ENCODE measurements around the gene HAPLN3. TPM values are rescaled to one million over a fixed set of nuclear protein-coding genes. Genes with fewer than 3 reads are reported as not detected.

HAPLN3 gene
- total RNA-seq, 4 donors from 2014 or later = 4.5 to 7.0 (median 5.1) TPM

GRCh38 chr15:88899251-88899650 is 3.9 kb upstream of the HAPLN3 start:
- H3K4me3 ChIP-seq (ENCODE audit: low read depth, poor library complexity, severe bottlenecking) = no peak overlapping the region
- no peak for TF ChIP-seq POLR2A (IDR thresholded peaks at IDR 0.05)
- no peak for TF ChIP-seq CTCF (IDR thresholded peaks at IDR 0.05)
- DNase-seq (ENCODE audit: low spot score in 2 of 2) = no peak
- intact Hi-C loops (cut with DNase I; ENCODE audit: low total_unique reads) = no loop called here
- 46 to 67% methylated on average over 9 of the region's 9 CpGs for WGBS, 2 donors

- no peak for DNase-seq (ENCODE audit: low spot score in 2 of 2)
- H3K4me3 ChIP-seq (ENCODE audit: low read depth, poor library complexity, severe bottlenecking) = no peak overlapping the region
- intact Hi-C loops (cut with DNase I; ENCODE audit: low total_unique reads) = no loop called here
- 86 to 90% methylated on average over 15 of the region's 15 CpGs for WGBS, 2 donors
- TF ChIP-seq POLR2A (IDR thresholded peaks at IDR 0.05) = no peak
- TF ChIP-seq CTCF (IDR thresholded peaks at IDR 0.05) = no peak
Observed at GRCh38 chr15:88898736-88899135, 3.4 kb upstream of the HAPLN3 start.

GRCh38 chr15:88897456-88898194 is 2.3 kb upstream of the HAPLN3 start:
- intact Hi-C loops (cut with DNase I; ENCODE audit: low total_unique reads) = no loop called here
- TF ChIP-seq POLR2A (IDR thresholded peaks at IDR 0.05) (no peak), CTCF (IDR thresholded peaks at IDR 0.05) (no peak)
- H3K4me3 ChIP-seq (ENCODE audit: low read depth, poor library complexity, severe bottlenecking) = no peak overlapping the region
- 23 to 29% methylated on average over 11 of the region's 12 CpGs for WGBS, 2 donors
- DNase-seq (ENCODE audit: low spot score in 2 of 2) = peak; percentile 76 to 97

- H3K4me3 ChIP-seq (ENCODE audit: low read depth, poor library complexity, severe bottlenecking) = no peak overlapping the region
- TF ChIP-seq CTCF (IDR thresholded peaks at IDR 0.05) (no peak), POLR2A (IDR thresholded peaks at IDR 0.05) (no peak)
- 9 to 10% methylated on average over 8 of the region's 8 CpGs for WGBS, 2 donors
- intact Hi-C loops (cut with DNase I; ENCODE audit: low total_unique reads) = no loop called here
- DNase-seq (ENCODE audit: low spot score in 2 of 2) = no peak
Observed at GRCh38 chr15:88897142-88897455, 1.8 kb upstream of the HAPLN3 start.

GRCh38 chr15:88896333-88897033 is 1.1 kb upstream of the HAPLN3 start:
- no peak for DNase-seq (ENCODE audit: low spot score in 2 of 2)
- no peak for TF ChIP-seq CTCF (IDR thresholded peaks at IDR 0.05)
- no peak for TF ChIP-seq POLR2A (IDR thresholded peaks at IDR 0.05)
- H3K4me3 ChIP-seq (ENCODE audit: low read depth, poor library complexity, severe bottlenecking) = no peak overlapping the region
- intact Hi-C loops (cut with DNase I; ENCODE audit: low total_unique reads) = no loop called here
- WGBS, 2 donors = 72 to 76% methylated on average over 8 of the region's 8 CpGs
